Liver (tissue), 9 donors: ENCODE data around the gene CASZ1. TPM values are rescaled to one million over a fixed set of nuclear protein-coding genes. Genes with fewer than 3 reads are reported as not detected.

Experiments used
- DNase-seq: peaks from one replicate; pipeline ENCODE4 v3.0.0-alpha.2; 2017; ENCODE audit warnings: low spot score
- H3K27ac ChIP-seq, 2 donors: one replicate each; pipeline ENCODE4 v1.7.0; 2013; ENCODE audit warnings: inconsistent platforms in 2 of 2, low read length in 2 of 2, control low read depth in 1 of 2, low read depth in 1 of 2, mild to moderate bottlenecking in 1 of 2
- H3K27me3 ChIP-seq, 4 donors: one replicate each; pipeline versions ENCODE4 v1.6.1 to v1.7.0; 2013; ENCODE audit warnings: low read length in 3 of 4, inconsistent platforms in 1 of 4, mild to moderate bottlenecking in 1 of 4, moderate library complexity in 1 of 4; ENCODE audit not compliant: control insufficient read depth in 4 of 4, insufficient read depth in 4 of 4
- H3K36me3 ChIP-seq, 4 donors: one replicate each; pipeline versions ENCODE4 v1.6.1 to v1.7.0; 2013; ENCODE audit warnings: low read length in 3 of 4, mild to moderate bottlenecking in 3 of 4, low read depth in 1 of 4, moderate library complexity in 1 of 4; ENCODE audit not compliant: control insufficient read depth in 4 of 4, insufficient read depth in 3 of 4
- H3K4me1 ChIP-seq, 4 donors: one replicate each; pipeline versions ENCODE4 v1.6.1 to v1.7.0; 2013; ENCODE audit warnings: low read length in 3 of 4, mild to moderate bottlenecking in 3 of 4, moderate library complexity in 1 of 4; ENCODE audit not compliant: control insufficient read depth in 4 of 4, insufficient read depth in 4 of 4
- H3K4me3 ChIP-seq, 3 donors: one replicate each; pipeline versions ENCODE4 v1.6.1 to v1.7.0; 2013; ENCODE audit warnings: low read length in 3 of 3, control low read depth in 1 of 3, low read depth in 1 of 3, mild to moderate bottlenecking in 1 of 3
- H3K9ac ChIP-seq, 2 donors: one replicate each; pipeline ENCODE4 v1.7.0; 2013; ENCODE audit warnings: low read length in 2 of 2, mild to moderate bottlenecking in 2 of 2, moderate library complexity in 2 of 2, control low read depth in 1 of 2, low read depth in 1 of 2
- H3K9me3 ChIP-seq, 4 donors: one replicate each; pipeline versions ENCODE4 v1.6.1 to v1.7.0; 2013; ENCODE audit warnings: low read length in 3 of 4; ENCODE audit not compliant: control insufficient read depth in 4 of 4
- ATF3 ChIP-seq: IDR thresholded peaks from 2 replicates; pipeline ENCODE4 v1.6.1; 2016; ENCODE audit warnings: antibody characterized with exemption
- CTCF ChIP-seq: fragments of 150-350 bp; IDR thresholded peaks from 2 replicates; pipeline ENCODE4 v1.5.1; 2017; ENCODE audit warnings: improper control_type of control experiment, low read depth, low read length; ENCODE audit not compliant: missing input control
- EGR1 ChIP-seq, 2 donors: IDR thresholded peaks; 2 replicates each; pipeline ENCODE4 v1.6.1; 2016 to 2018; ENCODE audit warnings: antibody characterized with exemption in 2 of 2, low read depth in 2 of 2
- FOXA2 ChIP-seq: IDR thresholded peaks from 2 replicates; pipeline ENCODE4 v1.6.1; 2016; ENCODE audit warnings: antibody characterized with exemption
- HNF4A ChIP-seq, 2 donors: conservative IDR thresholded peaks; 2 replicates each; pipeline ENCODE4 v1.6.1; 2016; ENCODE audit warnings: antibody characterized with exemption in 2 of 2, mild to moderate bottlenecking in 2 of 2
- HNF4G ChIP-seq: IDR thresholded peaks from 2 replicates; pipeline ENCODE4 v1.6.1; 2016; ENCODE audit warnings: antibody characterized with exemption
- JUND ChIP-seq, 2 donors: IDR thresholded peaks; 2 replicates each; pipeline ENCODE4 v1.6.1; 2016; ENCODE audit warnings: antibody characterized with exemption in 2 of 2
- RXRA ChIP-seq, 2 donors: IDR thresholded peaks; 2 replicates each; pipeline ENCODE4 v1.6.1; 2017 to 2018; ENCODE audit warnings: antibody characterized with exemption in 2 of 2, mild to moderate bottlenecking in 1 of 2
- TAF1 ChIP-seq: conservative IDR thresholded peaks from 2 replicates; pipeline ENCODE4 v1.6.1; 2016; ENCODE audit warnings: antibody characterized with exemption, mild to moderate bottlenecking
- YY1 ChIP-seq: IDR thresholded peaks from 2 replicates; pipeline ENCODE4 v1.6.1; 2016; ENCODE audit warnings: antibody characterized with exemption, mild to moderate bottlenecking
- WGBS: extraction: QIAGEN DNeasy Blood & Tissue Kit; methylation state at CpG from one replicate; pipeline ENCODE4 v1.1.7; 2013; 5-methylcytosine and 5-hydroxymethylcytosine counted together
- polyA plus RNA-seq, 2 donors: library from polyadenylated mRNA; stranded (reverse) in 1 of 2; unstranded in 1 of 2; fragments of 200-250 nt in 1 of 2; fragments of >200 nt in 1 of 2; fragmentation: Nextera tagmentation in 1 of 2; extraction: Ambion mirVana in 1 of 2; gene quantifications; one replicate each; pipeline versions ENCODE4 v1.2.1 to v1.2.3, GENCODE V29; 2013 to 2015
- total RNA-seq, 2 donors: library from RNA; depleted of rRNA; stranded (reverse); fragments of >200 nt; gene quantifications; one replicate each; pipeline ENCODE4 v1.2.3, GENCODE V29; 2014
- TF ChIP-seq, protein P1 (sequence below): IDR thresholded peaks from 2 replicates; pipeline ENCODE4 v1.6.1; 2016; ENCODE audit warnings: antibody characterized with exemption, mild to moderate bottlenecking
- TF ChIP-seq, protein P2 (sequence below): IDR thresholded peaks from 2 replicates; pipeline ENCODE4 v1.6.1; 2016; ENCODE audit warnings: antibody characterized with exemption
- donor health status: healthy.
- donor health status: healthy.
- donor health status: healthy.
- donor health status: healthy.
- donor health status: healthy.

The CASZ1 gene
- total and polyA plus RNA-seq, 4 donors = 1.0 to 3.5 (median 1.9) TPM

- Histone ChIP-seq H3K4me3 (no peak overlapping the region), H3K9me3 (no peaks in the 10 kb centered on the region), H3K4me1 (no peaks in the 10 kb centered on the region), H3K36me3 (no peaks in the 10 kb centered on the region), H3K27me3 (no peaks in the 10 kb centered on the region), H3K9ac (no peak overlapping the region), H3K27ac (no peak overlapping the region)
- TF ChIP-seq RXRA (IDR thresholded peaks at IDR 0.05) (no peak), TAF1 (no peak), CTCF (no peak), JUND (IDR thresholded peaks at IDR 0.05) (no peak), HNF4A (conservative IDR thresholded peaks at IDR 0.05) (peak in 1 of 2 donors; percentile 44)
- TF ChIP-seq, protein P1, sequence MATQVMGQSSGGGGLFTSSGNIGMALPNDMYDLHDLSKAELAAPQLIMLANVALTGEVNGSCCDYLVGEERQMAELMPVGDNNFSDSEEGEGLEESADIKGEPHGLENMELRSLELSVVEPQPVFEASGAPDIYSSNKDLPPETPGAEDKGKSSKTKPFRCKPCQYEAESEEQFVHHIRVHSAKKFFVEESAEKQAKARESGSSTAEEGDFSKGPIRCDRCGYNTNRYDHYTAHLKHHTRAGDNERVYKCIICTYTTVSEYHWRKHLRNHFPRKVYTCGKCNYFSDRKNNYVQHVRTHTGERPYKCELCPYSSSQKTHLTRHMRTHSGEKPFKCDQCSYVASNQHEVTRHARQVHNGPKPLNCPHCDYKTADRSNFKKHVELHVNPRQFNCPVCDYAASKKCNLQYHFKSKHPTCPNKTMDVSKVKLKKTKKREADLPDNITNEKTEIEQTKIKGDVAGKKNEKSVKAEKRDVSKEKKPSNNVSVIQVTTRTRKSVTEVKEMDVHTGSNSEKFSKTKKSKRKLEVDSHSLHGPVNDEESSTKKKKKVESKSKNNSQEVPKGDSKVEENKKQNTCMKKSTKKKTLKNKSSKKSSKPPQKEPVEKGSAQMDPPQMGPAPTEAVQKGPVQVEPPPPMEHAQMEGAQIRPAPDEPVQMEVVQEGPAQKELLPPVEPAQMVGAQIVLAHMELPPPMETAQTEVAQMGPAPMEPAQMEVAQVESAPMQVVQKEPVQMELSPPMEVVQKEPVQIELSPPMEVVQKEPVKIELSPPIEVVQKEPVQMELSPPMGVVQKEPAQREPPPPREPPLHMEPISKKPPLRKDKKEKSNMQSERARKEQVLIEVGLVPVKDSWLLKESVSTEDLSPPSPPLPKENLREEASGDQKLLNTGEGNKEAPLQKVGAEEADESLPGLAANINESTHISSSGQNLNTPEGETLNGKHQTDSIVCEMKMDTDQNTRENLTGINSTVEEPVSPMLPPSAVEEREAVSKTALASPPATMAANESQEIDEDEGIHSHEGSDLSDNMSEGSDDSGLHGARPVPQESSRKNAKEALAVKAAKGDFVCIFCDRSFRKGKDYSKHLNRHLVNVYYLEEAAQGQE = no peak
- DNase-seq = no peak
- WGBS = 91% methylated on average over 10 of the region's 10 CpGs
Observed at GRCh38 chr1:10814312-10814711, 17.9 kb upstream of the CASZ1 start.

GRCh38 chr1:10813799-10814198, 17.4 kb upstream of the CASZ1 start:
- Histone ChIP-seq H3K9me3 (no peaks in the 10 kb centered on the region), H3K36me3 (no peaks in the 10 kb centered on the region), H3K4me3 (no peak overlapping the region), H3K9ac (no peak overlapping the region), H3K4me1 (no peaks in the 10 kb centered on the region), H3K27ac (no peak overlapping the region), H3K27me3 (no peaks in the 10 kb centered on the region)
- WGBS = 88% methylated on average over 14 of the region's 14 CpGs
- no peak for DNase-seq
- no peak for TF ChIP-seq RXRA (IDR thresholded peaks at IDR 0.05)
- TF ChIP-seq HNF4A (conservative IDR thresholded peaks at IDR 0.05) = no peak
- TF ChIP-seq, protein P2, sequence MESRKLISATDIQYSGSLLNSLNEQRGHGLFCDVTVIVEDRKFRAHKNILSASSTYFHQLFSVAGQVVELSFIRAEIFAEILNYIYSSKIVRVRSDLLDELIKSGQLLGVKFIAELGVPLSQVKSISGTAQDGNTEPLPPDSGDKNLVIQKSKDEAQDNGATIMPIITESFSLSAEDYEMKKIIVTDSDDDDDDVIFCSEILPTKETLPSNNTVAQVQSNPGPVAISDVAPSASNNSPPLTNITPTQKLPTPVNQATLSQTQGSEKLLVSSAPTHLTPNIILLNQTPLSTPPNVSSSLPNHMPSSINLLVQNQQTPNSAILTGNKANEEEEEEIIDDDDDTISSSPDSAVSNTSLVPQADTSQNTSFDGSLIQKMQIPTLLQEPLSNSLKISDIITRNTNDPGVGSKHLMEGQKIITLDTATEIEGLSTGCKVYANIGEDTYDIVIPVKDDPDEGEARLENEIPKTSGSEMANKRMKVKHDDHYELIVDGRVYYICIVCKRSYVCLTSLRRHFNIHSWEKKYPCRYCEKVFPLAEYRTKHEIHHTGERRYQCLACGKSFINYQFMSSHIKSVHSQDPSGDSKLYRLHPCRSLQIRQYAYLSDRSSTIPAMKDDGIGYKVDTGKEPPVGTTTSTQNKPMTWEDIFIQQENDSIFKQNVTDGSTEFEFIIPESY = no peak
- TF ChIP-seq EGR1 (IDR thresholded peaks at IDR 0.05; ENCODE audit: low read depth in 2 of 2) = no peak
- no peak for TF ChIP-seq FOXA2
- TF ChIP-seq ATF3 = no peak
- TF ChIP-seq, protein P1 = no peak
- TF ChIP-seq YY1 = no peak
- TF ChIP-seq HNF4G = no peak
